GM13977 (cell line): Measurements from ENCODE around the gene LRRC15.

Experiments
- DNase-seq: peaks from one replicate; pipeline ENCODE4 v3.0.0; 2012; ENCODE audit warnings: low spot score
- in situ Hi-C: fragments of 300-500 bp; cut with MboI; formaldehyde crosslinking; loops from one replicate; pipeline ENCODE4 v1.12.0; 2022; ENCODE audit warnings: low sequenced_read_pairs, low pct_unique_long_range_greater_than_20kb, mixed read lengths, inconsistent platforms; ENCODE audit not compliant: unreplicated experiment
- TF ChIP-seq, protein P1 (sequence below): IDR thresholded peaks from 2 replicates; pipeline ENCODE4 v1.5.1; 2012; ENCODE audit warnings: mild to moderate bottlenecking, control low read depth; ENCODE audit not compliant: insufficient read depth; ENCODE audit errors: extremely low read depth, missing control alignments

LRRC15 gene

DNA sequence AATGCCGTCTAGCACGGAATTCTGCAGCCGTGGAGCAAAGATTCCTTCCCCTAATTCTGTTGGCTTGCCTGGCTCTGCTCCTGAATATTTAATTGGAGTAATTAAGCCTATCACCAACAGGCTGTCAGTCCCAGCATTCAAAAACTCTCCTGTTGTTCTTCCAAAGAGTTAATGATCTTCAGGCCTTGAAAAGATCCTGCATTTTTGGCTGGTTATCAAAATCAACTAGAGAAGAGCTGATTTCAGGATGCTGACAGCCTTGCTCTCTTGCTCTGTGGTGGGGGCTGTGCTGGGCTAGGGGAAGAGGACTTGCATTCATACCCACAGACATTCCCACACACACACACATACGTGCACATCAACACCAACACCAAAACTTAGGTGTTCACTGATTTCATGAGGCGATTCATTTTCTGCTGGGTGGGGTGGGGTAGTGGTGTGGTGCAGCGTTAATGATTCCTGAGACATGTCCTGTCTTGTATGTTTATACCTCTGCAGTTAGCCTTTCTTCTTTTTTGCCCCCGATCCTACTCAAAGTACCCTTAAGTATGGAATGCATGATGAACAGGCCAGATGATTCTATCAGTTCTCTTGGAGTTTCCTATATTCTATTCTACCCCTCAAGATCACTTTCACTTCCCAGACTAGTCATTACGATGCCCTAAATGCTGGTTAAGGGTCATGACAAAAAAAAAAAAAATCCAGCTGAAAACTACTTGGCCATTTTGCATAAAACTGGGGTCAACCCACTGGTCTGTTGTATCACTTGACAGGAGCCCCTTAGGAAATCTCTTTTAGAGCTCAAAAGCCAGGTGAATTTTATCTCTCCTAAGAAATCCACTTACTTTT lies 60.7 kb downstream of the LRRC15 start:
- no peak for DNase-seq
- in situ Hi-C loops, result loop anchor here (25.0 kb wide), 1 partner anchor 647 kb away; no protein-coding TSS in a partner anchor
- TF ChIP-seq, protein P1, sequence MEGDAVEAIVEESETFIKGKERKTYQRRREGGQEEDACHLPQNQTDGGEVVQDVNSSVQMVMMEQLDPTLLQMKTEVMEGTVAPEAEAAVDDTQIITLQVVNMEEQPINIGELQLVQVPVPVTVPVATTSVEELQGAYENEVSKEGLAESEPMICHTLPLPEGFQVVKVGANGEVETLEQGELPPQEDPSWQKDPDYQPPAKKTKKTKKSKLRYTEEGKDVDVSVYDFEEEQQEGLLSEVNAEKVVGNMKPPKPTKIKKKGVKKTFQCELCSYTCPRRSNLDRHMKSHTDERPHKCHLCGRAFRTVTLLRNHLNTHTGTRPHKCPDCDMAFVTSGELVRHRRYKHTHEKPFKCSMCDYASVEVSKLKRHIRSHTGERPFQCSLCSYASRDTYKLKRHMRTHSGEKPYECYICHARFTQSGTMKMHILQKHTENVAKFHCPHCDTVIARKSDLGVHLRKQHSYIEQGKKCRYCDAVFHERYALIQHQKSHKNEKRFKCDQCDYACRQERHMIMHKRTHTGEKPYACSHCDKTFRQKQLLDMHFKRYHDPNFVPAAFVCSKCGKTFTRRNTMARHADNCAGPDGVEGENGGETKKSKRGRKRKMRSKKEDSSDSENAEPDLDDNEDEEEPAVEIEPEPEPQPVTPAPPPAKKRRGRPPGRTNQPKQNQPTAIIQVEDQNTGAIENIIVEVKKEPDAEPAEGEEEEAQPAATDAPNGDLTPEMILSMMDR, result no peak

DNA sequence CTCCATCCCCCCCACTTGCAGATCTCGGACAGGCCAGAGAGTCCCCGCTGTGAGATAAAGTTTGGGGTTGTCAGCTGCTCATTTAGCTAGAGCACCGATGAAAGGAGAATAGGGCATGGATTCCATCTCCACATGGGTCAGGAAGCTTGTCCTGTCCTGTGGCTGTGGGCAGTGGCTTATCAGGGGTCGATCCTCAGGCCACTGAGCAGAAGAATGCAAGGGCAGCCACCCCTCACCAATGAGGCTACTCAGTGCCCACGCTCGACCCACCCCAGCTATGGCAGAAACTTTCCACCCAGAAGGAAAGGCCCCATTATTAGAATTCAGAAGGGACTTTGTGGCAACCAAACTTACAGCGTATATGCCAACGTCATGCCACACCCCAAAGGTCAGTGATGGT lies 61.7 kb downstream of the LRRC15 start:
- TF ChIP-seq, protein P1, result no peak
- DNase-seq, result no peak
- in situ Hi-C loops, result loop anchor here (25.0 kb wide), 1 partner anchor 646 kb away; no protein-coding TSS in a partner anchor

DNA sequence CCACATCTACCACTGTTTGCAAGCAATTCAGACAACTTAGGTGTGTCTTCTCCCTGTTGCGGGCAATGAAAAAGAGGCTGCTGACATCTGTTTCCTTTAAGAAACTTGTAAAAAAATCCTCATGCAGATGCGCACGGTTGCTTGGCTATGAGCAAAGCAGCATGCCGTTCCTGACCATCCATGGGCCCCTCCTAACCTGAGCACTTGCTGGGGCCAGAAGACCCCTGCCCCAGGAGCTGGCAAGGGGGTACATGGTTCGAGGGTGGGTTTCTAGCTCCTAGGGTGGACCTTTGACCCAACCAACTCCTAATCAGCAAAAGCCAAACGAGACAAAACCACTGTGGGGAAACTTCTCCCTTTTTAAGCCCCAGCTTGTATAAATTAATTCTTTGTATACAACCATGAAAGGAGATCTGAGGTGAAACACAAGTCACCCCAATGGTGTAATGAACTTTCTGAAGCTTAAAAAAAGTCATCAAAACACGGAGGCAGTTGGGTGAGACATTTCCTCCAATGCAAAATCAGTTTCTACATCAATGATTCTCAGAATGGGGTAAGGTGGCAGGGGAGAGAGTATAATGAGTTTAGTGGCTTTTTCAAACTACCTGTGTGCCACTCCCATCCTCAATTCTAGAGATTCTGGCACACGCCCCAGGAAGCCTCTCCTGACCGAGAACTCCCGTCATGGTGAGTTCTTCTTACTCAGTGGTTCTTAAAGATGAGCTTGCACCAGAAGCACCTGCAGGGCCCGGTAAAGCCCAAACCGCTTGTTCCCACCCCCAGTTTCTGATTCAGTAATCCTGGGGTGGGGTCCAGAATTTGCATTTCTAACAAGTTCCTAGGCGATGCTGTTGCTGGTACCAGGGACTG lies 62.5 kb downstream of the LRRC15 start:
- TF ChIP-seq, protein P1, result no peak
- peak; percentile 69 for DNase-seq
- in situ Hi-C loops, result loop anchor here (25.0 kb wide), 1 partner anchor 645 kb away; no protein-coding TSS in a partner anchor

DNA sequence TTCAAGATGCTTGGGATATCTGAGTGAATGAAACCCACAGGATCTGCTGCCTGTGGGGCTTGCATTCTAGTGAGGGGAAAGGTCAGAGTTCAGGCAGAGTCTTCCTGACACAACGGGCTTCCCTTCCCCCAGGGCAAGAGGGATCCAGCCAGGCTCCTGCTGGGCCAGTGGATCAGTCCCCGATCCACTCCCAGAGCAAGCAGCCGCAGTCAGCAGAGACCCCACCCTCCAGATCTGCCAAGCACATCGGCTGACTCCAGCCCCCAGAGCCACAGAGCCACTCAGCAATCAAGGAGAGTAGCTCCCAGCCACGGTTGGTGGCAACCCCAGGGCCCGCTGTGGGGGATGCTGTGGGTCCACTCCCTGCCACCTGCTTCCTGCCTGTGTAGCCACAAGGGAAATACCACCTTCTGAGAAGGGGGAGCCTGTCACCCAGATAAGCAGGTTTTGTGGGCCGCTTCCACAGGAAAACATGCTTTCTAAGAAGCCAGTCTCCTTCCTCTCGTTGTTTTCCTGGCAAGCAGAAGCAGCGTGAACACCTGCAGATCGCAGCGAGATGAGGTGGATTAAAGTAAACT lies 63.3 kb downstream of the LRRC15 start:
- TF ChIP-seq, protein P1, result no peak
- no peak for DNase-seq
- in situ Hi-C loops, result loop anchor here (25.0 kb wide), 1 partner anchor 644 kb away; no protein-coding TSS in a partner anchor

DNA sequence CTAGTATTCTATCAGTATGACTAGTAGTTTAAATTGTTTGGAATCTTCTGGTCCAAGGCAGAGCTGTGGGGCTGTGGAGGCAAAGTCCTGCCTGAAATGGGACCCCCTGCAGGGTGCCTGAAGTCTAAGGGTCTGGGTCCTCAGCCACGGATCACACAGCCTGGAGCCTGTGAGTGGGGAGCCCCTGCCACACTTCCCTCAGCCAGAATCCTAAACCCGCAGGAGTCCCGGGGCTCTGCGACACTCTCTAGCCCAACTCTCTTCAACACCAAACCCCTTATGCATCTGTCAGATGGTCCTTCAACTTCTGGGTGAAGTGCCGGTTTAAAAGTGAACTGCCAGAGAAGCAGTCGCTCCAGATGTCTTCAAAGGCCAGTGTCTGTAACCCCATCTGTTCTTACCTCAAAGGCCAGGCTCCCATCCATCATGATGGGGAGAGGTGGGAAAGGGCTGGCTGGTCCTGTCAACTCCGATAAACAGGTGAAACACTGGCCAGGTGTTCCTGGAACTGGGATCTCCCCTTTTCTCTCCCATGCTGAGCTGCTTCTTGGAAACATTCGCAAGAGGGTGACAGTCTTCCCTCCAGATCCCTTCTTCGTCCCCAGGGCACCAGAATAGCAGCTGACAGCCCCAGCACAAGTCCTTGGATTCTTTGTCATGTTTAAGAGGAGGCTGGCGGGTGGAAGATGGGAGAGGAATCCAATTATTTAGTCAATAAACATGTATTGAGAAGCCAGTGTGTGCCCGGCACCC lies 64.0 kb downstream of the LRRC15 start:
- in situ Hi-C loops, result loop anchor here (25.0 kb wide), 1 partner anchor 643 kb away; no protein-coding TSS in a partner anchor
- TF ChIP-seq, protein P1, result no peak
- DNase-seq, result no peak
